ENCODE data around the gene TLNRD1.

- no peak for TF ChIP-seq CTCF (IDR thresholded peaks at IDR 0.05)
- TF ChIP-seq POLR2A (IDR thresholded peaks at IDR 0.05), result no peak
- TF ChIP-seq EP300 (IDR thresholded peaks at IDR 0.05), result no peak
- no peak for TF ChIP-seq POLR2AphosphoS5 (IDR thresholded peaks at IDR 0.05)
These were observed 30.5 kb downstream of the TLNRD1 start for GRCh38 chr15:81031203-81031602.

Measured in upper lobe of left lung (tissue), 4 donors.